Choroid plexus epithelial cell (primary cell): ENCODE results near the gene CCNJL.

ENCODE experiments used
- DNase-seq: peaks from one replicate; pipeline ENCODE4 v3.0.0-alpha.2; 2010; ENCODE audit warnings: low read depth
- H3K4me3 ChIP-seq: 2 replicates; pipeline ENCODE4 v1.5.1; 2011; ENCODE audit warnings: low read depth, mild to moderate bottlenecking, control low read depth, low read length, moderate library complexity
- TF ChIP-seq, protein P1 (sequence below): conservative IDR thresholded peaks from 2 replicates; pipeline ENCODE4 v1.5.1; 2011; ENCODE audit warnings: low read depth, mild to moderate bottlenecking, control low read depth, inconsistent platforms, low read length, moderate library complexity

Gene CCNJL

DNA sequence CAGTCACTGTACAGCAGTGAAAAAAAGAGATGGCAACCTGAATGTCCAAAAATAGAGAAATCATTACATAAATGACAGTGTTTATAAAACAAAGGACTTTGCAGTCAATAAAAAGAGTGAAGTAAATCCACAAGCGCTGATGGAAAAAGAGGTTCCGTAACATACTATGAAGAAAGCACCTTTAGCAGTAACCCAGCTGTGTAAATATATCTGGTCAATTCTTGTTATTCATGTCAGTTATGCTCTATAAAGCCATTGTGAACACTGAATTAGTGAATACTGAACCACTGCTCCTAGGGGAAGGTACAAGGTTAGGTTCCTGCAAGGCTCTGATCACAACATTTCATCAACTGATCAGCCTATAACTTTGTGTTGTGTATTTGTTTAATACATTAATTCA lies 39.5 kb downstream of the CCNJL start:
- TF ChIP-seq, protein P1, sequence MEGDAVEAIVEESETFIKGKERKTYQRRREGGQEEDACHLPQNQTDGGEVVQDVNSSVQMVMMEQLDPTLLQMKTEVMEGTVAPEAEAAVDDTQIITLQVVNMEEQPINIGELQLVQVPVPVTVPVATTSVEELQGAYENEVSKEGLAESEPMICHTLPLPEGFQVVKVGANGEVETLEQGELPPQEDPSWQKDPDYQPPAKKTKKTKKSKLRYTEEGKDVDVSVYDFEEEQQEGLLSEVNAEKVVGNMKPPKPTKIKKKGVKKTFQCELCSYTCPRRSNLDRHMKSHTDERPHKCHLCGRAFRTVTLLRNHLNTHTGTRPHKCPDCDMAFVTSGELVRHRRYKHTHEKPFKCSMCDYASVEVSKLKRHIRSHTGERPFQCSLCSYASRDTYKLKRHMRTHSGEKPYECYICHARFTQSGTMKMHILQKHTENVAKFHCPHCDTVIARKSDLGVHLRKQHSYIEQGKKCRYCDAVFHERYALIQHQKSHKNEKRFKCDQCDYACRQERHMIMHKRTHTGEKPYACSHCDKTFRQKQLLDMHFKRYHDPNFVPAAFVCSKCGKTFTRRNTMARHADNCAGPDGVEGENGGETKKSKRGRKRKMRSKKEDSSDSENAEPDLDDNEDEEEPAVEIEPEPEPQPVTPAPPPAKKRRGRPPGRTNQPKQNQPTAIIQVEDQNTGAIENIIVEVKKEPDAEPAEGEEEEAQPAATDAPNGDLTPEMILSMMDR, result no peak
- DNase-seq, result no peak
- H3K4me3 ChIP-seq, result no peak overlapping the region

DNA sequence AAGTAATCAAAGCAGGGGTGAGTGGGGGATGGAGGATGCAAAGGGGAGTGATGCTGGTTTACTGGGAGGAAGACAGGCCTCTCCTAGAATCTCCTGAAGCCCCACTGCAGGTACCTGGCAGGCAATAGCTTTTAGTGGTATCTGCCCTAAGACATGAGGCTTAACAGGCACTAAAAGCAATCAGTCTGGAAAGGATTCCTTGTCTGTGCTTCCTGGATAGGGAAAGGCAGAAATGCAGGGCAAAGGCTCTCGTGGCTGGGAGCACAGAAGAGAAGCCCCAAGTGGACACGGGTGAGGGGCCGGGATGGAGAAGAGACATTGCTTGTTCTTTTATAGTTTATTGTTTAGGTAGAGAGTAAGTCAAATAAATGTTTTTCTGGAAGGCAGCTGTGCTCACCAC lies 40.1 kb downstream of the CCNJL start:
- TF ChIP-seq, protein P1, result no peak
- H3K4me3 ChIP-seq, result no peak overlapping the region
- DNase-seq, result no peak

DNA sequence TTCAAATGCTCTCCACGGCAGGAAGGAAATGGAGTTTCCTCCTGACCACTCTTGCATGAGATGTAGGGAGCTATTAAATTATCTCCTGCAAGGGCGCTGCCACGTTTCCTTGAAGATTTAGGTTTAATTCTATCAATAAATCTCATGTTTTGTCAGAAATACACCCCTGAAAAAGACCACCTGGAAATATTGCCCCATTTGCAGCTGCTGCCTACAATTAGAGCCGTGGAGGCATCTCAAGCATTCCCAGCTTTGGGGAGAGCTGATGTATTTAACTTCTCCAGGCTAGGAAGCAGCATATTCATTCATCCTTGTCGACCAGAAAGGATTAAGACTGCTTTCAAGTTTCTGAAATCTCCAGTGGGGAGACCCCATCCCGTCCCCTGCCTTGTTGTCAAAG lies 40.5 kb downstream of the CCNJL start:
- TF ChIP-seq, protein P1, result no peak
- no peak for DNase-seq
- H3K4me3 ChIP-seq, result no peak overlapping the region

GRCh38 chr5:160271396-160271795 lies 41.0 kb downstream of the CCNJL start:
- TF ChIP-seq, protein P1, result no peak
- no peak overlapping the region for H3K4me3 ChIP-seq
- no peak for DNase-seq

- no peak overlapping the region for H3K4me3 ChIP-seq
- TF ChIP-seq, protein P1, result no peak
- no peak for DNase-seq
These were observed 41.7 kb downstream of the CCNJL start for GRCh38 chr5:160270704-160271103.

DNA sequence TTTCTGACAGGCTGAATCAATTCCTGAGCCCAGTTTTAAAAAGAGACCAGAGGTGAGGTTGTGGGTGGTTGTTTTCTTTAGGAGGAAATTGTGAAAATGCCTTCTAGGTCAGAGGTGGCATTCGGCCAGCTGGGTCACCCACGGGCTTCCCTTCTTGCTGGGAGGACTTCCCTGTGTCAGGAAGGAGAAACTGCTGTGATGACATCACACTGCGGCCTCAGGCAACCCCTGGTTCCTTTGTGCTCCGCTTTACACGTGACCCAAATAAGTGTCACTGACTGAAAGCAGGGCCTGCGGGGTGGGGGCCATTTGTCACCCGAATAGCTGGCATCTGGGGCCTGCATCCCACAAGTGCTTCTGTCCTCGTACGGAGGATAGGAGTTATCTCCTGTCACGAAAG lies 43.3 kb downstream of the CCNJL start:
- no peak overlapping the region for H3K4me3 ChIP-seq
- peak; percentile 86 for DNase-seq
- TF ChIP-seq, protein P1, result no peak

DNA sequence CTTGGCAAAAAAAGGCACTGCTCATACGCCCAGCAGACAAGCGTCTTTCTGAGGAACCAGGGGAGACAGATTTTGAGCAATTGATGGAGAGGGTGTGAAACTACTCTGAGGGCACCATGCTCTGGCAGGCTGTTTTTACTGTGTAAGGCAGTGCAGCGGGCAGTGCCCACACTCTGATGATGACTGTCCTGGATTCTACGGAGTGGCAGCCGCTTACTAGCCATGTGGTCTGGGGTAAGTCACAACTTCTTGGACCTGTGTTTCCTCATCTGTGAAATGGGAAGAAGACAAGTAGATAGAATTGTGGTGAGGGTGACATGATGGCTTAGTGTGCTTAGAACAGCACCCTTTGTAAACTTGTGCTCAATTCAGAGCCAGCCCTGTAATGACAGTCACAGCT lies 44.2 kb downstream of the CCNJL start:
- TF ChIP-seq, protein P1, result no peak

More for the DNA sequence above, 44.2 kb downstream of the CCNJL start:
- H3K4me3 ChIP-seq, result no peak overlapping the region
- DNase-seq, result no peak
